Endothelial cell of umbilical vein (primary cell): ENCODE results near the gene THBS1. TPM values are rescaled to one million over a fixed set of nuclear protein-coding genes. Genes with fewer than 3 reads are reported as not detected.

Experiments
- BruUV-seq: library from RNA; stranded (reverse); fragments of 400-500 nt; replicated peaks from 2 replicates; lab custom pipeline; 2021; lab: Mats Ljungman, UMichigan
- CTCF ChIA-PET: fragments of 300-600, 350-600 bp; sonication (Branson Sonifier 250); formaldehyde crosslinking; loops from one replicate; lab custom pipeline; 2021; ENCODE audit warnings: antibody characterized with exemption, inconsistent platforms; lab: Charles Lee
- POLR2A ChIA-PET: fragments of 300-600, 350-600 bp; sonication (Branson Sonifier 250); formaldehyde crosslinking; loops from one replicate; lab custom pipeline; 2021; ENCODE audit warnings: antibody characterized with exemption, inconsistent platforms; lab: Charles Lee
- DNase-seq: peaks from one replicate; pipeline ENCODE4 v3.0.0-alpha.2; 2011; ENCODE audit warnings: low read depth, low spot score
- FAIRE-seq: peaks from 2 replicates; lab custom pipeline; 2011; peaks lifted over from hg19 to GRCh38; lab: Jason Lieb, UNC
- H2AFZ ChIP-seq: 2 replicates; pipeline ENCODE4 v1.6.0; 2012; ENCODE audit warnings: low read depth, low read length, control low read depth, inconsistent platforms
- H3K27ac ChIP-seq: 2 replicates; pipeline ENCODE4 v1.5.1; 2011; ENCODE audit warnings: low read depth, mild to moderate bottlenecking, control low read depth, low read length, moderate library complexity; ENCODE audit not compliant: insufficient read depth
- H3K27me3 ChIP-seq, 2 experiments: 2 replicates each; pipeline versions ENCODE4 v1.6.0 to v1.6.1; 2011; ENCODE audit warnings: low read length in 2 of 2, mixed read lengths in 1 of 2; ENCODE audit not compliant: control insufficient read depth in 2 of 2, insufficient read depth in 2 of 2
- H3K36me3 ChIP-seq, 2 experiments: 2 replicates in 1 of 2; 3 replicates in 1 of 2; pipeline ENCODE4 v1.5.1; 2011; ENCODE audit warnings: low read length in 2 of 2, mild to moderate bottlenecking in 1 of 2, moderate library complexity in 1 of 2; ENCODE audit not compliant: control insufficient read depth in 2 of 2, insufficient read depth in 2 of 2; ENCODE audit errors: extremely low read depth in 1 of 2
- H3K4me1 ChIP-seq: 3 replicates; pipeline ENCODE4 v1.5.1; 2011; ENCODE audit warnings: mild to moderate bottlenecking, low read length; ENCODE audit not compliant: control insufficient read depth, insufficient read depth; ENCODE audit errors: extremely low read depth
- H3K4me2 ChIP-seq: 2 replicates; pipeline ENCODE4 v1.6.1; 2011; ENCODE audit warnings: low read length, control low read depth, mixed read lengths; ENCODE audit not compliant: insufficient read depth
- H3K4me3 ChIP-seq, 3 experiments: fragments of 200-600 bp in 1 of 3; sonication (generic), shearing (Covaris generic) in 1 of 3; replicated peaks in 1 of 3; 2 replicates each; pipeline ENCODE4 v1.5.1; 2011 to 2016; ENCODE audit warnings: control low read depth in 3 of 3, low read length in 3 of 3, mild to moderate bottlenecking in 2 of 3, inconsistent platforms in 1 of 3, low read depth in 1 of 3, moderate library complexity in 1 of 3; ENCODE audit not compliant: insufficient read depth in 1 of 3
- H3K79me2 ChIP-seq: 2 replicates; pipeline ENCODE4 v1.6.0; 2012; ENCODE audit warnings: low read length, inconsistent platforms; ENCODE audit not compliant: control insufficient read depth, insufficient read depth
- H3K9ac ChIP-seq: replicated peaks from 2 replicates; pipeline ENCODE3; 2011; ENCODE audit warnings: low read length, control low read depth; ENCODE audit not compliant: insufficient read depth; ENCODE audit errors: extremely low read depth
- H3K9me1 ChIP-seq: replicated peaks from 3 replicates; pipeline ENCODE4 v1.6.0; 2011; ENCODE audit warnings: mild to moderate bottlenecking, low read length; ENCODE audit not compliant: control insufficient read depth, insufficient read depth; ENCODE audit errors: extremely low read depth
- H3K9me3 ChIP-seq: replicated peaks from 2 replicates; pipeline ENCODE4 v1.5.1; 2012; ENCODE audit warnings: low read length, inconsistent platforms; ENCODE audit not compliant: control insufficient read depth, insufficient read depth
- H4K20me1 ChIP-seq: replicated peaks from 2 replicates; pipeline ENCODE3; 2011; ENCODE audit warnings: mild to moderate bottlenecking, low read length; ENCODE audit not compliant: control insufficient read depth, insufficient read depth; ENCODE audit errors: extremely low read depth
- CTCF ChIP-seq, 2 donors: IDR thresholded peaks; 1 replicate in 1 of 2; 2 replicates in 1 of 2; pipeline ENCODE4 v1.5.1; 2011; ENCODE audit warnings: low read length in 2 of 2, mild to moderate bottlenecking in 2 of 2, moderate library complexity in 2 of 2, control low read depth in 1 of 2, inconsistent platforms in 1 of 2, low read depth in 1 of 2; ENCODE audit not compliant: insufficient read depth in 1 of 2; ENCODE audit errors: extremely low read depth in 1 of 2
- EZH2 ChIP-seq: IDR thresholded peaks from 2 replicates; pipeline ENCODE4 v1.6.1; 2012; ENCODE audit warnings: borderline replicate concordance, low read depth, mild to moderate bottlenecking, moderate library complexity, low read length, inconsistent platforms; ENCODE audit not compliant: severe bottlenecking
- FOS ChIP-seq: IDR thresholded peaks from 2 replicates; pipeline ENCODE4 v1.6.1; 2011; ENCODE audit warnings: mild to moderate bottlenecking, low read length, moderate library complexity, borderline replicate concordance; ENCODE audit not compliant: insufficient read depth
- GATA2 ChIP-seq: IDR thresholded peaks from 2 replicates; pipeline ENCODE4 v1.7.0; 2011; ENCODE audit warnings: low read depth, mild to moderate bottlenecking, moderate library complexity, mixed read lengths, low read length; ENCODE audit not compliant: insufficient read length, insufficient read depth
- JUN ChIP-seq: IDR thresholded peaks from 2 replicates; pipeline ENCODE4 v1.6.1; 2011; ENCODE audit warnings: borderline replicate concordance, low read depth; ENCODE audit not compliant: insufficient read length, insufficient read depth
- MYC ChIP-seq: IDR thresholded peaks from one replicate; pipeline ENCODE4 v1.6.1; 2011; ENCODE audit warnings: mild to moderate bottlenecking, low read depth, low read length
- POLR2A ChIP-seq: IDR thresholded peaks from 2 replicates; pipeline ENCODE4 v1.6.1; 2012; ENCODE audit warnings: low read depth, mild to moderate bottlenecking, control low read depth, low read length
- POLR2AphosphoS5 ChIP-seq: IDR thresholded peaks from 2 replicates; pipeline ENCODE4 v1.6.1; 2012; ENCODE audit warnings: low read depth, mild to moderate bottlenecking, control low read depth, low read length, moderate library complexity; ENCODE audit not compliant: insufficient read depth
- dilution Hi-C: fragments of 300-500 bp; cut with MboI; formaldehyde crosslinking; loops from one replicate; pipeline ENCODE4 v1.15.0; 2019; ENCODE audit warnings: low sequenced_read_pairs; ENCODE audit not compliant: extremely low pct_ligation_motif_present
- intact Hi-C: fragments of 100-400 bp; cut with micrococcal nuclease; formaldehyde crosslinking; loops from one replicate; pipeline ENCODE4 v1.10.0; 2022
- polyA plus RNA-seq, 4 experiments: library from polyadenylated mRNA; depleted of rRNA in 3 of 4; stranded (reverse) in 3 of 4; unstranded in 1 of 4; fragments of >200 nt; gene quantifications; 2 replicates each; pipeline versions ENCODE4 v1.2.1 to v1.2.3, GENCODE V29; 2011 to 2012; ENCODE audit warnings: missing spikeins in 1 of 4
- total RNA-seq: library from RNA; stranded (reverse); gene quantifications from 2 replicates; pipeline ENCODE4 v1.2.3, GENCODE V29; 2021
- TF ChIP-seq, protein P1 (sequence below): IDR thresholded peaks from 2 replicates; pipeline ENCODE4 v1.6.1; 2011; ENCODE audit not compliant: insufficient read depth, insufficient read length

THBS1 gene
- total and polyA plus RNA-seq, 2 donors (not counting 3 experiments of a cell fraction or from before 2014, with no cell fraction given) = 6,293 to 8,883 TPM

DNA sequence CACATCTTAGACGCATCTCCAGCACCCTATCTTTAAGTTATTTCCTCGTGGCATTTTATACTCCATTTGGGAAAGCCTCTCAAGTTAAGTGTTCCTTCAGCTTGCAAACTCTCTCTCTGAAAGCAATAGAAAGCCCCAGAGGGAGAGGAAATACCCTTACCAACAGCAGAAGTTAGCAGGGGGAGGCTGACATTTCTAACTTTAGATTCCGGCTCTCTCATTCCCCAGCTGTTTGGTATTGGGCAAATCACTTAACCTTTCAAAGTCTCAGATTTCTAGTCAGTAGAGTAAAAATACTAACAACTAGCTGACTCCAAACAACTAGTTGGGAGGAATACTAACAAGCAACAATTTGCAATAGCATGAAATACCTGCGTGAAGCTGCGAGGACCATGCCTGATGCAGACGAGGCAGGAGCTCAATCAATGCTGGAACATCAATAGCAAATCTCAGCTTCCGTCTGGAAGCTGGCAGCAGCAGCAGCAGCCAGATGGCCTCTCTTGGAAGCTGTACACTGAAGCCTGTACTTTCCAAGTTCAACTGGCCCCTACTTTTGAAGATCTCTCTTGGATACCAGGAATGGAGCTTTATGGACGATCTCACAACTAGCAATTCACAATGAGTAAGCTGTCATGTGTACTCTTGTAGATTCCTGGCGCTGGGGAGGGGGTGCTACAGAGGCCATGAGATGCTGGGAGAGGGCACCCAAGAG, 47.8 kb downstream of the THBS1 start:
- FAIRE-seq = no peak
- POLR2A ChIA-PET = no interaction called here
- H3K36me3 ChIP-seq = no peaks in the 10 kb centered on the region

More for the DNA sequence above, 47.8 kb downstream of the THBS1 start:
- TF ChIP-seq FOS (no peak), GATA2 (no peak), EZH2 (no peak), POLR2AphosphoS5 (no peak), JUN (no peak), MYC (no peak), CTCF (IDR thresholded peaks at IDR 0.05; ENCODE audit: extremely low read depth in 1 of 2, insufficient read depth in 1 of 2, low read depth in 1 of 2, low read length in 2 of 2) (no peak), POLR2A (no peak)
- TF ChIP-seq, protein P1, sequence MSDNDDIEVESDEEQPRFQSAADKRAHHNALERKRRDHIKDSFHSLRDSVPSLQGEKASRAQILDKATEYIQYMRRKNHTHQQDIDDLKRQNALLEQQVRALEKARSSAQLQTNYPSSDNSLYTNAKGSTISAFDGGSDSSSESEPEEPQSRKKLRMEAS = no peak
- H2AFZ ChIP-seq = no peak overlapping the region
- peak overlapping the region; percentile 61 for H3K27ac ChIP-seq
- no peak overlapping the region for H3K4me3 ChIP-seq
- H3K4me2 ChIP-seq = no peak overlapping the region
- peaks cover 48% of the 10 kb centered on the region for H3K4me1 ChIP-seq
- CTCF ChIA-PET = interaction anchor here (0.5 to 5.8 kb wide), 9 partner anchors 12 to 128 kb away, joined by 3 to 63 read pairs (median 5); no protein-coding TSS in a partner anchor
- no peaks in the 10 kb centered on the region for H3K27me3 ChIP-seq
- no TSS peak for BruUV-seq
- no peaks in the 10 kb centered on the region for H3K9me1 ChIP-seq
- no peak overlapping the region for H3K9ac ChIP-seq
- H3K9me3 ChIP-seq = no peaks in the 10 kb centered on the region
- intact Hi-C loops = loop anchor here (2.0 to 10.0 kb wide), 4 partner anchors 14 to 296 kb away; partner anchors contain the start of gene GPR176
- no peaks in the 10 kb centered on the region for H3K79me2 ChIP-seq
- peak; percentile 17 for DNase-seq
- dilution Hi-C loops = no loop called here
- H4K20me1 ChIP-seq = no peaks in the 10 kb centered on the region
